DND-41 (cell line): ENCODE measurements around the gene TNNC1.

Experiments
- ATAC-seq: fragments of 200-7000 bp; cut with Tn5 transposase; 3 replicates; pipeline ENCODE4 v1.9.1; 2021; ENCODE audit warnings: low read depth; ENCODE audit not compliant: insufficient read depth
- DNase-seq: peaks from one replicate; pipeline ENCODE4 v3.0.0-alpha.2; 2020
- H2AFZ ChIP-seq: 2 replicates; pipeline ENCODE4 v1.6.0; 2012; ENCODE audit warnings: low read depth, low read length
- H3K27ac ChIP-seq: 2 replicates; pipeline ENCODE4 v1.5.1; 2012; ENCODE audit warnings: low read length, inconsistent platforms
- H3K27me3 ChIP-seq: fragments of 200-600 bp; sonication (generic); 2 replicates; pipeline ENCODE4 v1.6.0; 2012; ENCODE audit warnings: low read length, mild to moderate bottlenecking, inconsistent platforms; ENCODE audit not compliant: insufficient read depth, poor library complexity
- H3K36me3 ChIP-seq: 2 replicates; pipeline ENCODE4 v1.5.1; 2012; ENCODE audit warnings: low read length, inconsistent platforms; ENCODE audit not compliant: insufficient read depth
- H3K4me1 ChIP-seq: 2 replicates; pipeline ENCODE4 v1.5.1; 2012; ENCODE audit warnings: mild to moderate bottlenecking, low read length; ENCODE audit not compliant: insufficient read depth
- H3K4me2 ChIP-seq: 2 replicates; pipeline ENCODE4 v1.6.0; 2012; ENCODE audit warnings: mild to moderate bottlenecking, moderate library complexity, low read length, inconsistent platforms; ENCODE audit not compliant: insufficient read depth
- H3K4me3 ChIP-seq, 2 experiments: fragments of 200-600 bp in 1 of 2; shearing (Covaris generic) in 1 of 2; 2 replicates each; pipeline ENCODE4 v1.5.1; 2012 to 2016; ENCODE audit warnings: inconsistent platforms in 2 of 2, low read length in 2 of 2, mild to moderate bottlenecking in 2 of 2, low read depth in 1 of 2, moderate library complexity in 1 of 2
- H3K79me2 ChIP-seq: 2 replicates; pipeline ENCODE4 v1.6.0; 2012; ENCODE audit warnings: low read length, inconsistent platforms; ENCODE audit not compliant: insufficient read depth
- H3K9ac ChIP-seq: 2 replicates; pipeline ENCODE4 v1.6.0; 2012; ENCODE audit warnings: low read depth, mild to moderate bottlenecking, inconsistent platforms, low read length, moderate library complexity
- H3K9me3 ChIP-seq: 2 replicates; pipeline ENCODE4 v1.5.1; 2012; ENCODE audit warnings: low read length, moderate library complexity, mild to moderate bottlenecking, inconsistent platforms; ENCODE audit not compliant: insufficient read depth, severe bottlenecking
- H4K20me1 ChIP-seq: 2 replicates; pipeline ENCODE4 v1.6.0; 2012; ENCODE audit warnings: low read length; ENCODE audit not compliant: insufficient read depth
- EZH2 ChIP-seq: IDR thresholded peaks from 3 replicates; pipeline ENCODE4 v1.6.1; 2012; ENCODE audit warnings: borderline replicate concordance, low read depth, mild to moderate bottlenecking, moderate library complexity, low read length, inconsistent platforms; ENCODE audit not compliant: severe bottlenecking
- TF ChIP-seq, protein P1 (sequence below): IDR thresholded peaks from 2 replicates; pipeline ENCODE4 v1.5.1; 2012; ENCODE audit warnings: borderline replicate concordance, low read length, moderate library complexity, mild to moderate bottlenecking; ENCODE audit not compliant: poor library complexity, severe bottlenecking; ENCODE audit errors: extremely low read depth

TNNC1 gene

DNA sequence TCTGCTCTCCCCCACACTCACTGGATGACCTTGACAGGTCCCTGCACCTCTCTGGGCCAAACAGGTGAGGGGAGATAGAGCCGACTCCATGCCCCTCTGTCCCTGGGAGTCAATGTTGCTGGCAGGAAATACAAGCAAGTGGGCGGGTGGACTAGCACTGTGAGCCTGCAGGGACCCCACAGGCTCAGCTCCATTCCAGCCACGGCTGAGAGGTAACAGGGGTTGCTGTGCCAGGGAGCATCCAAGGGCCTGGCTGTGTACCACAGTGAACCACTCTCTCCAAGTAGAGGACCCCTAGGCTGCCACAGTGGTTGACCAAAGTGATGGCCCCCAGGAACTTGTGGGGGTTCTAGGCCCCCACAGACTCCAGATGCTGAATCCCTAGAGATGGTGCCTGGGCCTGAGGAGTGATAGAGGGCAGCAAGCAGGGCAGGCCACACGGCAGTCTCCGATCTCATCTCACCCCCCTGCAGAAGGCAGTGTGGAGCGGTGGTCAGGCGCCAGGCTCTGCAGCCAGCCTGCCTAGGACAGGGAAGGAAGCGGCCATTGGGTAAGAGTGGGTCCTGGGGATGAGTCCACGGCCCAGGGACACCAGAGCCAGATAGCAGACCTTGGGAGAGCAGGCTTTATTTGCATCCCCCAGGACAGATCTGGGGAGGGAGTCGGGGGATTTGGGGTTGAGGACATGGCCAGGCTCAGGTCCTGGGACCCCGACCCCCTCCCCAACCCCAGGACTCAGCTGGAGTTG lies 3.2 kb downstream of the TNNC1 start:
- H3K4me1 ChIP-seq: peaks cover 14% of the 10 kb centered on the region
- H3K79me2 ChIP-seq: peaks cover 3% of the 10 kb centered on the region
- no peaks in the 10 kb centered on the region for H3K36me3 ChIP-seq
- H3K27me3 ChIP-seq: no peaks in the 10 kb centered on the region
- ATAC-seq: no peak
- H3K9ac ChIP-seq: no peak overlapping the region
- H4K20me1 ChIP-seq: no peaks in the 10 kb centered on the region
- TF ChIP-seq, protein P1, sequence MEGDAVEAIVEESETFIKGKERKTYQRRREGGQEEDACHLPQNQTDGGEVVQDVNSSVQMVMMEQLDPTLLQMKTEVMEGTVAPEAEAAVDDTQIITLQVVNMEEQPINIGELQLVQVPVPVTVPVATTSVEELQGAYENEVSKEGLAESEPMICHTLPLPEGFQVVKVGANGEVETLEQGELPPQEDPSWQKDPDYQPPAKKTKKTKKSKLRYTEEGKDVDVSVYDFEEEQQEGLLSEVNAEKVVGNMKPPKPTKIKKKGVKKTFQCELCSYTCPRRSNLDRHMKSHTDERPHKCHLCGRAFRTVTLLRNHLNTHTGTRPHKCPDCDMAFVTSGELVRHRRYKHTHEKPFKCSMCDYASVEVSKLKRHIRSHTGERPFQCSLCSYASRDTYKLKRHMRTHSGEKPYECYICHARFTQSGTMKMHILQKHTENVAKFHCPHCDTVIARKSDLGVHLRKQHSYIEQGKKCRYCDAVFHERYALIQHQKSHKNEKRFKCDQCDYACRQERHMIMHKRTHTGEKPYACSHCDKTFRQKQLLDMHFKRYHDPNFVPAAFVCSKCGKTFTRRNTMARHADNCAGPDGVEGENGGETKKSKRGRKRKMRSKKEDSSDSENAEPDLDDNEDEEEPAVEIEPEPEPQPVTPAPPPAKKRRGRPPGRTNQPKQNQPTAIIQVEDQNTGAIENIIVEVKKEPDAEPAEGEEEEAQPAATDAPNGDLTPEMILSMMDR: no peak
- no peak for TF ChIP-seq EZH2
- no peak overlapping the region for H3K4me3 ChIP-seq
- H2AFZ ChIP-seq: no peak overlapping the region
- H3K4me2 ChIP-seq: no peak overlapping the region
- H3K27ac ChIP-seq: no peak overlapping the region
- no peaks in the 10 kb centered on the region for H3K9me3 ChIP-seq
- no peak for DNase-seq

DNA sequence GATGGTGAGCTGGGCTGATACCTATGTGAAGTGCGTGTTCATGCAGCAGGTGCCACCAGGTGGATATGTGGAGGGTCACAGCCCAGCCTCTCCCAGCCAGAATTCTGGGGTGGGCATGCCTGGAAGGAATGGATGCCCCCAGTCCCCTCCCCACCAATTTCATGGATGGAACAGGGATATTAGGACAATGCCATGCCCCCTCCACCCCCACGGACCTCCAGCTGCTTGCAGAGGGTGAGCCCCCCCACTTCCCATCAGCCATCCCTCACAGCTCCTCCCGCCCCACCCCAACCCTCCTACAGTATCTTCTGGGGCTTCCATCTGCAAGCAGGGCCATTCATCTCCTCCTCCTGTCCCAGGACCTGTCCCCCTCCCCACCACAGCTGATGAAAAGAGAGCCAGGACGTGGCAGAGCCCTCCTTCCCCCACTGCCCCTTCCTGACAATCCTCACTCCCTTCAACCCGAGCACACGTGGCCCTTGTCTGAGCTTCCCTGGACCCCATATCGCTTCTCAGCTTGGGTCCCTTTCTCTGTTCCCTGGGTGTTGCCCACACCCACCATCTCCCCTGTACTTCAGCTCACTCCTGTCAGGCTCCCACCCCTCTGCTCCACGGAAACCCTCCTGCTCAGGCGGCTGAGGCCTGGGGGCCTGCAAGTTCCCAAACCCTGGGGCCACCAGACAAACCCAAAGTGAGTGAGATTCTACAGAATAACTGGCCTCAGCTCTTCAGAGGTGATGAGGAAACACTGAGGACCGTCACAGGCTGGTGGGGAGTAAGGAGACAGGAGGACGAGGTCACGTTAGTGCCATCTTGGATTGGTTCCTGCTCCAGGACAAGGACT lies 6.1 kb downstream of the TNNC1 start:
- H3K9me3 ChIP-seq: no peaks in the 10 kb centered on the region
- H3K4me3 ChIP-seq: no peak overlapping the region
- H3K27me3 ChIP-seq: no peaks in the 10 kb centered on the region
- no peaks in the 10 kb centered on the region for H4K20me1 ChIP-seq
- no peak overlapping the region for H3K27ac ChIP-seq
- TF ChIP-seq EZH2: no peak
- TF ChIP-seq, protein P1: no peak
- no peak for DNase-seq
- H3K9ac ChIP-seq: no peak overlapping the region
- H3K4me1 ChIP-seq: 0 out of 2 replicates have a peak, but pooled peaks cover 4% of the 10 kb centered on the region
- H2AFZ ChIP-seq: no peak overlapping the region
- no peaks in the 10 kb centered on the region for H3K79me2 ChIP-seq
- no peaks in the 10 kb centered on the region for H3K36me3 ChIP-seq
- ATAC-seq: no peak
- no peak overlapping the region for H3K4me2 ChIP-seq

DNA sequence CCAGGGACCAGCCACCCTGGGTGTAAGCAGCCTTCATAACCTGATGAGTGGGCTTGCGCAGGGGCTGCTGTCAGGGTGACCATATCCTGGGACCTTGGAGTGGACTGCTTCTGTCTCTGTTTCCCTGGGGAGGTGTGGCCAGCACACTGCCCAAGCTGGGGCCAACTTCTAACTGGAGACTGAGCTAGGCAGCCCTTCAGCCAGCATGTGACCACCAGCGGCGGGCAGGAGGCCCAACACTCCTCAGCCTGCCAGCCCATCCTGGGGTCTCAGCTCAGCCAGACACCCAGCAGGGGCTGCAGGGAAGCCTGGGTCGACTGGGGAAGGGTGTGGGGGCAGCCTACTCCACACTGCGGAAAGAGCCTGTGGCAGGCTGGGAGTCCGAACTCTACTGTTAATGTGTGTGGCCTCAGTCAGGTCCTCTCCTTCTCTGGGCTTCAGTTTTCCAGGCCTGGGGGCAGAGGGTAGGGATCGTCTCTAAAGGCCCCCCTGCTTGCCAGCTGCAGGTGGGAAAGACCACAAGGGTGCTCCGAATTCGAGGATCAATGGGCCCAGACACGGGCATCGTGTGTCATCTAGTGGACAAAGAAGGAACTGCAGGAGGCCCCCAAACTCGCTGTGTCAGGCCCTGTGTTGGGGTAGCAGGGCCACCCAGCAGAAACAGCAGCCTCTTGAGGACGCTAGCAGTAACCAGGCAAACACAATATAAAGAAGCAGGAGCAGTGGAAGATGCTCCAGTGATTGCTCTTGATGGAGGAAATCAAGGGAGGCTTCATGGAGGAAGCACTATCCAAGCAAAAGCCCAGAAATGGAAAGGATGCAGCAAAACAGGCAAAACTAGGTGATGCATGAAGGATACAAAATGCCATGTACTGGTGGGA lies 7.0 kb downstream of the TNNC1 start:
- H3K4me1 ChIP-seq: 0 out of 2 replicates have a peak, but pooled peaks cover 4% of the 10 kb centered on the region
- no peak overlapping the region; the same call in 1 of the 2 replicates for H2AFZ ChIP-seq
- ATAC-seq: peak; percentile 87
- no peaks in the 10 kb centered on the region for H3K27me3 ChIP-seq
- H3K27ac ChIP-seq: no peak overlapping the region
- H3K79me2 ChIP-seq: no peaks in the 10 kb centered on the region
- H4K20me1 ChIP-seq: no peaks in the 10 kb centered on the region
- no peaks in the 10 kb centered on the region for H3K9me3 ChIP-seq
- H3K4me2 ChIP-seq: no peak overlapping the region; the same call in 1 of the 2 replicates
- DNase-seq: peak; percentile 80
- no peak overlapping the region for H3K4me3 ChIP-seq
- no peaks in the 10 kb centered on the region for H3K36me3 ChIP-seq
- TF ChIP-seq, protein P1: peak; percentile 99
- no peak for TF ChIP-seq EZH2
- no peak overlapping the region for H3K9ac ChIP-seq
